GM18867 (cell line): ENCODE measurements around the gene PDK2.
"Not testable (repeated sequence)": the region's sequence is repeated elsewhere in the genome, so short reads cannot be mapped to it uniquely, and the experiment has no call there.

Experiments used
- ATAC-seq: cut with Tn5 transposase; IDR thresholded peaks from one replicate; pipeline ENCODE4 v1.9.1; 2021; ENCODE audit warnings: mild to moderate bottlenecking, moderate library complexity; ENCODE audit not compliant: unreplicated experiment

Gene PDK2

GRCh38 chr17:50058296-50058953, 36.7 kb upstream of the PDK2 start:
- ATAC-seq, result no peak

GRCh38 chr17:50059256-50059655, 35.9 kb upstream of the PDK2 start:
- ATAC-seq, result no peak

GRCh38 chr17:50059759-50060273, 35.3 kb upstream of the PDK2 start:
- no peak for ATAC-seq

- no peak for ATAC-seq
Measured at GRCh38 chr17:50060951-50061712, 34.0 kb upstream of the PDK2 start.

- not testable (repeated sequence) for ATAC-seq
Measured at GRCh38 chr17:50061713-50062045, 33.5 kb upstream of the PDK2 start.

- ATAC-seq, result no peak
Measured at GRCh38 chr17:50062293-50063243, 32.6 kb upstream of the PDK2 start.

- no peak for ATAC-seq
Measured at GRCh38 chr17:50063561-50064252, 31.4 kb upstream of the PDK2 start.

- no peak for ATAC-seq
Measured at GRCh38 chr17:50064253-50065001, 30.7 kb upstream of the PDK2 start.

GRCh38 chr17:50065056-50065455, 30.1 kb upstream of the PDK2 start:
- ATAC-seq, result no peak

GRCh38 chr17:50066995-50067394, 28.2 kb upstream of the PDK2 start:
- no peak for ATAC-seq

- ATAC-seq, result no peak
Measured at GRCh38 chr17:50067996-50068395, 27.2 kb upstream of the PDK2 start.

- no peak for ATAC-seq
Measured at GRCh38 chr17:50070908-50071680, 24.1 kb upstream of the PDK2 start.

- ATAC-seq, result no peak
Measured at GRCh38 chr17:50071692-50072091, 23.5 kb upstream of the PDK2 start.

GRCh38 chr17:50072130-50072529, 23.0 kb upstream of the PDK2 start:
- ATAC-seq, result no peak

GRCh38 chr17:50072925-50073324, 22.2 kb upstream of the PDK2 start:
- ATAC-seq, result no peak

GRCh38 chr17:50074227-50074626, 20.9 kb upstream of the PDK2 start:
- no peak for ATAC-seq

GRCh38 chr17:50075446-50076032, 19.6 kb upstream of the PDK2 start:
- ATAC-seq, result no peak

- no peak for ATAC-seq
Measured at GRCh38 chr17:50076221-50076590, 18.9 kb upstream of the PDK2 start.
